Body of pancreas (tissue), 4 donors: ENCODE data around the gene MPV17L2.

Experiments
- CTCF ChIP-seq, 7 experiments: fragments of 450-650 bp in 4 of 7; fragments of 200-600 bp in 3 of 7; sonication (generic) in 3 of 7; IDR thresholded peaks; one replicate each; pipeline ENCODE4 v1.5.1; 2016 to 2019; ENCODE audit warnings: antibody characterized with exemption in 7 of 7
- POLR2A ChIP-seq, 3 donors: fragments of 450-650 bp; IDR thresholded peaks; one replicate each; pipeline ENCODE4 v1.6.1; 2016; ENCODE audit warnings: antibody characterized with exemption in 3 of 3, mild to moderate bottlenecking in 2 of 3

DNA sequence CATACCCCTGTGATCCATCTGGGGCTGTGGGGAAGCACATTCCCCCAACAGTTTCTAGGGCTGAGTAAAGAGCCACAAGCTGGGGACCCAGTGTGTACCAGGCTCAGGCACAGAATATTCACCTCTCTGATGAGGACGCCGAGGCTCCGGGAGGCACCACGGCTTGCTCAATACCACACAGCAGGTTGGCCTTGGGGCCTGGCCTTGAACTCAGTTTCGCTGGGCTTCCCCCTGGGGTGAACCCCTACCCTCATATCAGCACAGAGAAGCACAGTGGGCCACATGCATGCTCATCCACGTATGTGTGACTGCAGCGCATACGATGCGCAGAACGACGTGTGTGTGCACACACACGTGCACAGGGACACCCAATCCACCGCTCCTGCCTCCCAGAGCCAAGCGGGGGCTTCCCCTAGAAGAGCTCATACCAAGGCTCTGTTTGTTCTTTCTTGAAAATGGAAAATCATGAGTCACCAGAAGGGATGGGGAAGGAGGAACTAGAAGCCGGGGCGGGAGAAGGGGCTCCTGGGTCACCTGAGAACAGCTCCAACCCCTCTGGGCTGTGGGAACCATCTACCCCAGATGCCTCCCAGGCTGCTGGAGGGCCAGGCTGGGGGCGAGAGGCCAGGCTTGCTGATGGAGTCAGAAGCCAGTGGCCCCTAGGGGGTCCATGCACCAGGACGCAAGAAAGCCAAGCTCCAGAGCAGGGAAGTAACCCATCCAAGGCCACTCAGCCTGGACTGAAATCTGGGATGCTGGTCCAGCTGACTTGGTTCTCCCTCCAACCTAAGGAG, 38.1 kb downstream of the MPV17L2 start:
- TF ChIP-seq CTCF (IDR thresholded peaks at IDR 0.05): no peak
- no peak for TF ChIP-seq POLR2A (IDR thresholded peaks at IDR 0.05)
